Activated naive CD8-positive, alpha-beta T cell (primary cell): ENCODE results near the gene SFMBT2.

Experiments used
- H3K27ac Mint-ChIP-seq: one replicate; pipeline ENCODE4 v1.8.0; 2021; ENCODE audit warnings: mixed read lengths
- H3K27me3 Mint-ChIP-seq: one replicate; pipeline ENCODE4 v1.8.0; 2021; ENCODE audit warnings: mixed read lengths
- H3K36me3 Mint-ChIP-seq: one replicate; pipeline ENCODE4 v1.8.0; 2021; ENCODE audit warnings: mixed read lengths
- H3K4me1 Mint-ChIP-seq: one replicate; pipeline ENCODE4 v1.8.0; 2021; ENCODE audit warnings: low read depth, mixed read lengths
- H3K4me3 Mint-ChIP-seq: one replicate; pipeline ENCODE4 v1.8.0; 2021; ENCODE audit warnings: mild to moderate bottlenecking, mixed read lengths
- H3K9me3 Mint-ChIP-seq: one replicate; pipeline ENCODE4 v1.8.0; 2021; ENCODE audit warnings: low read depth, mixed read lengths

SFMBT2 gene

DNA sequence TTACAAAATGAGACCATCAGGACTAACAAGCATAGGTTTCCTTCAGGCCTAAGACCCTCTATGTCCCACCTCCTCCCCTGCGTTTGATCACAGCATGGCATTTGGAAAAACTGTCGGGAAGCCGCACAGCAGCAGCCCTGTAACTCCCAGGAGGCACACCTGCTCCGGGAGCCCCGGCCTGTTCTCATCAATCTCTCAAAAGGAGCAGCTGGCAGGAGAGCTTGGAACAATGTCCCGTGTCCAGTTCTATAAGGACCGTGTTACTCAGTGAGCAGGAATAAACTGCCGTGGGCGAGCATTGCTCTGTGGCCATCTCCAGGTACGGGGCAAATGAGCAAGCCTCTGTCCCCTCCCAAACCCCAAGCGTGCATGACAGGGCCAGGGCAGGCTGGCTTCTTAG, 236.9 kb downstream of the SFMBT2 start:
- Mint-ChIP-seq H3K9me3 (no peaks in the 10 kb centered on the region), H3K36me3 (peaks cover 33% of the 10 kb centered on the region), H3K4me3 (no peak overlapping the region), H3K4me1 (no peaks in the 10 kb centered on the region), H3K27ac (no peak overlapping the region), H3K27me3 (no peaks in the 10 kb centered on the region)

DNA sequence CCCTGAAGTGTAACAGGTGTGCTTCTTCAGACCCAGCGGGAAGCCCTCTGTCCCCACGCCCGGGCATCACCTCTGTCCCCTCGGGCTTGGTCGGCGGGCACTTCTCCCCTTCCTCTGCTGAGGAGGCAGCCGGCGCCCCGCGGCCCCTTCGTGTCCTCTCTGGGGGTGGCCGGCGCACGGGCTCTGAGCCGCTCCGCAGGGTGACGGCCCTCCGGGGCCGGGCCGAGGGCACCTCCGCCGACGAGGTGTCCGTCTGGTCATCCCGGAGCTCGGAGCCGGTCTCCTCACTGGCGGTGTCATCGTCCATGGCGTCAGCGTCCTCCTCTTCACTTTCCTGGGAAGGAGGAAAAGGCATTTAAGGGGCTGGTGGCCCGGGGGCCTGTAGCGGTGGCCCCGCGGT, 239.0 kb downstream of the SFMBT2 start:
- Mint-ChIP-seq H3K4me1 (no peaks in the 10 kb centered on the region), H3K27ac (no peak overlapping the region), H3K4me3 (no peak overlapping the region), H3K36me3 (peaks cover 24% of the 10 kb centered on the region), H3K27me3 (no peaks in the 10 kb centered on the region), H3K9me3 (no peaks in the 10 kb centered on the region)

DNA sequence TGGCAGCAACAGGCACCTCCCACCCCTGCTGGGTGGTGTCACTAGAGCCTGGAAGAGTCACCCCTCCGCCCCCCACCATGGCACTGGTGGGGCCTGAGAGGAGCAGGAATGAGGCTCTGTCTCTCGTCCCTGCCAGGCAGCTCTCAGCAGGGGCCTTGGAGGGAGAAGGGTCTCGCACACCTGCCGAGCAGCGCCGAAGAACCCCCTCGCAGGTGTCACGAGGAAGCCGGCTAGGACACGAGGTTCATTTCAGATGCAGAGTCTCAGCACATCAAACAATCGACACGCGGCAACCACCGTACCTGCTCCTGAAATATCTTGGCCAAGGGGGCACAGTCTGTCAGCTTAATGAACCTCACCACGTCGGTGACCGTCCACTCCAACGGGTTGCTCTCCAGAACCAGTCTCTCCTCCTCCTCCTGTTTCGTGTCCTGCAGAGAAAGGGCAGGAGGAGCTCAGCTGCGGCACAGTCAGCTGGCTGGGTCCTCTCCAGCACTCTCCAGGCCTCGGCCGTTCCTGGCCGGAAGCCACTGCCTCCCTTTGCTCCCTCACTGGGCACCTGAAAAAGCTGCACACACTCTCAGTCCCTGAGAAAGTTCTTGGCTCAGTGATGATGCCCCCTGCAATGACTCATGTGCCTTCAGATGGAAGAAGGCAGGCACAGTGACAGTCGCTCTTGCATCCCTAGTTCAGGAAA, 240.1 kb downstream of the SFMBT2 start:
- H3K27ac Mint-ChIP-seq: no peak overlapping the region
- peaks cover 19% of the 10 kb centered on the region for H3K36me3 Mint-ChIP-seq
- H3K4me3 Mint-ChIP-seq: no peak overlapping the region
- no peaks in the 10 kb centered on the region for H3K9me3 Mint-ChIP-seq
- no peaks in the 10 kb centered on the region for H3K27me3 Mint-ChIP-seq
- H3K4me1 Mint-ChIP-seq: no peaks in the 10 kb centered on the region

GRCh38 chr10:7168414-7168813, 242.4 kb downstream of the SFMBT2 start:
- Mint-ChIP-seq H3K27me3 (no peaks in the 10 kb centered on the region), H3K36me3 (peaks cover 8% of the 10 kb centered on the region), H3K9me3 (no peaks in the 10 kb centered on the region), H3K4me1 (no peaks in the 10 kb centered on the region), H3K27ac (no peak overlapping the region), H3K4me3 (no peak overlapping the region)

DNA sequence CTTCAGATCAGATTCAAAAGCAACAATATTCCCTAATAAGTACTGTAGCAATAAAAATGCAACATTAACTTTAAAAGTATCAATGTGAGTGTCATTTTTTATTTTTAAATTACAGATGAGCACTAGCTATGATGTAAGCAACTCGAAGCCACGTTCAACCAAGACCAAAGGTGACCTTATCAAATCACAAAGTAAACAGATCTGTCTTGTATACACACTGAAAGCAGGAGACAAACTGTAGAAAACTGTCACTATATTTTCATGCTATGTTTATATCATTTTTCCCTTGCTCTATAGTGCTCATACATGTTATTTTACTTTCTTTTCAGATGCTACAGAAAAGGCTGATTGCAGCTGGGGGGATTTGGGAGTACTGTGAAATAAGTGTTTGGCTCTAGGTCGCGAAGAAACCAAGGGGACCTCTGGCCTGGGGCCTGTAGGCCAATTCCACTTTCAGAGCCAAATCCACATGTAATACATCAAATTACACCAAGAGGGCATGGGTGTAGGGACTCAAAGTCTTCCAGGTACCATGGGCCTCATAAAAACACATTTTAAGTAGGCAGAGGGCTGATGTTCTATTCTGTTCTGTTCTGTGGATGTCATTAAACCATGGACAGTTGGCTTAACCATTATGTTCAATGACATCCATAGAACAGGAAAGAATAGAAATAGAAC, 245.2 kb downstream of the SFMBT2 start:
- Mint-ChIP-seq H3K4me3 (no peak overlapping the region), H3K27ac (peak overlapping the region; percentile 58), H3K4me1 (peaks cover 3% of the 10 kb centered on the region), H3K27me3 (no peaks in the 10 kb centered on the region), H3K9me3 (no peaks in the 10 kb centered on the region), H3K36me3 (peaks cover 12% of the 10 kb centered on the region)

DNA sequence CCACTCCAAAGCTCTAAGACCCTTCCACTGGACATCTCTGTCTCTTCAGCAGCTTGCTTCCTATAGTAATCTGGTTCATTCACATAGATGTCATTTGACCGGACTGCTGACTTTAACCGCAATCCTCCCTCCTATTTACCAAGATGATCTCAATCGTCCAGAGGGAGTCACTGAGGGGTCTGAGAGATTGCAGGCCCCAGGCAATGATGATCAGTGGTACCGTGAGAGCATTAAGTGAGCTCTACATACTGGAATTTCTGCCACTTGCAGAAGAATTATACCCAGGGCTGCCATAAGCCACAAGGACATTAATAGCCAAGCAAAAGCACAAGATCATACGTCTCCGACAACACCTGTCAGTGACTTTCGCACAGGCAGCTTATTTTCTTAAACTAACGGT, 245.9 kb downstream of the SFMBT2 start:
- Mint-ChIP-seq H3K27ac (peak overlapping the region; percentile 68), H3K4me3 (no peak overlapping the region), H3K36me3 (peaks cover 17% of the 10 kb centered on the region), H3K27me3 (no peaks in the 10 kb centered on the region), H3K4me1 (peaks cover 10% of the 10 kb centered on the region), H3K9me3 (no peaks in the 10 kb centered on the region)

DNA sequence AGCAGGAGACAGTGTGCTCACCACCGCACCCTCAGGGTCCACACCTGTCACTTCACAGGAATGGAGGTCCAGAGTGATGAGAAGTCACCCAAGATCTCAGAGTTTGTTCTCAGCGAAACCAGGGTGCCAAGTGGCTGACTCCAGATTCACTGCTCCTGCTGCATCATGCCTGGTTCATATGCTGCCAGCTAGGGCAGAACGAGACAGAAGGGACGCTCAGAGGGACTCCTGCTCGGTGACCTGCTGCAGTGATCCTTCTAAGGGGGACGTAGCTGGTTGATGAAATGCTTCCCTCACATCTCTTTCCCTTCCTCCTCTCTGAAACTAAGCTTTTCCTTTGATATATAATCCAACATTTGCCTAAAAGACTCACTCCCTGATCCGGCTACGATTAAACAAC, 248.5 kb downstream of the SFMBT2 start:
- Mint-ChIP-seq H3K27ac (no peak overlapping the region), H3K4me3 (no peak overlapping the region), H3K4me1 (peaks cover 29% of the 10 kb centered on the region), H3K36me3 (peaks cover 19% of the 10 kb centered on the region), H3K27me3 (no peaks in the 10 kb centered on the region), H3K9me3 (no peaks in the 10 kb centered on the region)

DNA sequence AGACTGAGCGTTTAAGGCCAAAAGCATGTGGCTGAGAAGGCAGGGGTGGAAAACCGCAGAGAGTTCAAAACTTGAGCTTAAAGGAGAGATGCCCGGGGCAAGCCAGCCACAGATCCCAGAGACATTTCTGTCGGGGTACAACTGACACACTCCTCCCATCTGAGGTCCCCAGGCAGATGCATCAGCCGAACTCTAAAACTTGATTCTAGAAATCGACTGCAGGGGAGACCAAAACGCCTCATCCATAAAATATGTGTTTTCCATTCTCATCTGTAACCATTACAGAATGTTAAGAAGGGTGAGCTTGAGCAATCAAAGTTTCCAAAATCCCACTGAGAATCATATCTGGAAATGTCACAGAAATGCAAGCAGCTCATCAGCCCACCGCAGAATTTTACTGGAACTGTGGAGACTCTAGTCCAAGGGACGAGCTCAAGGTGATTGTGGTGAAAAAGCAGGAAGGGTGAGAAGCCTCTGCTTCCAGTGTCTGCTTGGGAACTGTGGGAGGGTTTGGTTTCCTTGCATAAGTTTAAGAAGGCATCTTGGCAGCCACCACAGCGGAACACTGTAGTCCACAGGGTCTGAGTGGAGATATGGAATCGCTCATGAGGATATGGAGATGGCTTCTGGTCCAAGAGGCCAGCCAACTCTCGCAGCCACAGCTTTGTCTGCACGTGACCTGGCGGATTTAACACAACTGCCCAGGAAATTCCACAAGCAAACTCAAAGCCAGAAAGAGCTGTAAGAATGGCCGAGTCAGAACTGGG, 249.2 kb downstream of the SFMBT2 start:
- Mint-ChIP-seq H3K9me3 (no peaks in the 10 kb centered on the region), H3K27ac (no peak overlapping the region), H3K4me1 (peaks cover 35% of the 10 kb centered on the region), H3K27me3 (no peaks in the 10 kb centered on the region), H3K36me3 (peaks cover 19% of the 10 kb centered on the region), H3K4me3 (no peak overlapping the region)

- H3K27ac Mint-ChIP-seq: peak overlapping the region; percentile 18
Observed at GRCh38 chr10:7159928-7160327, 250.9 kb downstream of the SFMBT2 start.

DNA sequence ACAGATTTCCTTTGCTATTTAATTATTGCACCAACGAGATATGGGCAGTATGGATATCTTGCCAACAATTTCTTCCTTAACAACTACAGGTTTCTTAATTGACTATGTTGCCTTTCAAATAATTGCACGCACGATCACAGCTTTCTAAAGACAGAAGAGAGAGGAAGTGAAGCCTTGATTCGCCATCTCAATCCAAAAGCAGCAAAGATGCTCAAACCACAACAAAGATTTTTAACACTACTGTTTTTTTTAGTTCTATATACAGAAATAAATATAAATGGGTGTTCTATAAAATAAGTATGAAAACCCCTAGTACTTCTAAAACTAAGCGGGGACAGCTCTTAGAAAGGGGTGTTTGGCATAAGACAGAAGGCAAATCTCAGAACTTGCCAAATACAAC, 251.3 kb downstream of the SFMBT2 start:
- H3K27me3 Mint-ChIP-seq: no peaks in the 10 kb centered on the region
- peaks cover 35% of the 10 kb centered on the region for H3K4me1 Mint-ChIP-seq
- H3K9me3 Mint-ChIP-seq: no peaks in the 10 kb centered on the region
- peak overlapping the region; percentile 23 for H3K27ac Mint-ChIP-seq
- H3K4me3 Mint-ChIP-seq: no peak overlapping the region
- peaks cover 16% of the 10 kb centered on the region for H3K36me3 Mint-ChIP-seq

More at GRCh38 chr10:7159928-7160327, 250.9 kb downstream of the SFMBT2 start:
- Mint-ChIP-seq H3K9me3 (no peaks in the 10 kb centered on the region), H3K27me3 (no peaks in the 10 kb centered on the region), H3K4me1 (peaks cover 35% of the 10 kb centered on the region), H3K4me3 (peak overlapping the region; percentile 2), H3K36me3 (peaks cover 16% of the 10 kb centered on the region)

DNA sequence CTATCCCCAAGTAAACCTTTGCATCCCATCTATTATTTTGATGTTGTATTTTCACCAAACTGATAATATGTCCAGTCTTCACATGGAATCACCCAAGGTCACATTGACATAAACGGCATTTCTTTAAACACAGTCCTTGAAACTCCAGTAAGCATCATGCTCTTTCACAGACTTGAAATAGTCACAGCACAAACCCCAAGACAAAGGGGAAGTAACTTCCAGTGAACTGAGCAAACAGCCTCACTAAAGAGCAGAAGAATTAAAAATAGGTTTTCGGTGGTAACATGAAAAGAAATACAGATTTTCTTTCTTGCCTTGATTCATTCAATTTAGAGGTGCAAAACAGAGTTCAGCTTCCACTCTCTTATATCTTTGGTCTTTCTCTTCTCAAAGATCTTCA, 253.7 kb downstream of the SFMBT2 start:
- H3K4me3 Mint-ChIP-seq: no peak overlapping the region
- no peaks in the 10 kb centered on the region for H3K9me3 Mint-ChIP-seq
- H3K27ac Mint-ChIP-seq: no peak overlapping the region
- H3K36me3 Mint-ChIP-seq: peaks cover 12% of the 10 kb centered on the region
- no peaks in the 10 kb centered on the region for H3K27me3 Mint-ChIP-seq
- H3K4me1 Mint-ChIP-seq: peaks cover 35% of the 10 kb centered on the region

DNA sequence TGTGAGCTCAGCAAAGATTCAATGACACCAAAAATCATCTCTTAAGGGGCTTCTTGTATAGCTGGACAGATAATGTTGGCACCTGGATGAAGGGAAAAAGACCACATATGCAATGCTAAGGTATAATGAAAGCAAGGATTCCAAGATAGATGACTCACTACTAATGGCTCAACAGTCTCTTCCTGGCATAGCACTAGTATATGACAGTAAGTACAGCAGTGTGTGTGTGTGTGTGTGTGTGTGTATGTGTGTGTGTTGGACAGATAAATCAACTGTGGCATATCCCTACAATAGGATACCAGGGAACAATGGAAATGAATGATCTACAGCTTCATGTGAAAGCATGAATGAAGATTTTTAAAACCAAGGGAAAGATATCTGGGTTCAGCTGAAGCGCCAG, 257.1 kb downstream of the SFMBT2 start:
- H3K4me1 Mint-ChIP-seq: peaks cover 13% of the 10 kb centered on the region
- H3K36me3 Mint-ChIP-seq: peaks cover 4% of the 10 kb centered on the region
- peaks cover 2% of the 10 kb centered on the region for H3K27me3 Mint-ChIP-seq
- no peak overlapping the region for H3K27ac Mint-ChIP-seq
- H3K9me3 Mint-ChIP-seq: no peaks in the 10 kb centered on the region
- no peak overlapping the region for H3K4me3 Mint-ChIP-seq

DNA sequence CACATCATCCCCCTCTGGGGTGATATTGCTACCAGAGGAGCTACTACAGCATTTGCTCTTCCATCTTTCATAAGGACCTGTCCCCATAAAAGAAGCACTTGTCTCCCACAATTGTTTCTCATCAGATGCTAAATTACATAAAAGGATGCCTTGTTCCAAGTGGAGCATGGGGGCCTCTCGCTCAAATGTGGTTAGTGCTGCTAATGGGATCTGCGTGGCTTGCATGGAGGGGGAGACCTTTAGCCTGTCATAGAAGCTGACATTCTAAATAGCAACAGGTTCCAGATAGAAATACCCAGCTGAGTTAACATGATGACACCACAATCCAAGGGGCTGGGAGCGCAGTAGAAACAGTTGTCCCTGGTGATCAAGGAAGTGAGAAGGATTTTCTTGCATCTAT, 257.9 kb downstream of the SFMBT2 start:
- Mint-ChIP-seq H3K36me3 (peaks cover 2% of the 10 kb centered on the region), H3K4me3 (no peak overlapping the region), H3K27ac (no peak overlapping the region), H3K4me1 (peaks cover 11% of the 10 kb centered on the region), H3K27me3 (peaks cover 4% of the 10 kb centered on the region), H3K9me3 (no peaks in the 10 kb centered on the region)

GRCh38 chr10:7152341-7152740, 258.5 kb downstream of the SFMBT2 start:
- peaks cover 4% of the 10 kb centered on the region for H3K27me3 Mint-ChIP-seq
- no peak overlapping the region for H3K27ac Mint-ChIP-seq
- no peaks in the 10 kb centered on the region for H3K36me3 Mint-ChIP-seq
- no peaks in the 10 kb centered on the region for H3K9me3 Mint-ChIP-seq
- no peak overlapping the region for H3K4me3 Mint-ChIP-seq
- peaks cover 6% of the 10 kb centered on the region for H3K4me1 Mint-ChIP-seq

GRCh38 chr10:7151538-7151937, 259.3 kb downstream of the SFMBT2 start:
- Mint-ChIP-seq H3K9me3 (no peaks in the 10 kb centered on the region), H3K4me3 (no peak overlapping the region), H3K27ac (no peak overlapping the region), H3K36me3 (no peaks in the 10 kb centered on the region), H3K4me1 (no peaks in the 10 kb centered on the region), H3K27me3 (peaks cover 4% of the 10 kb centered on the region)
